Stimulated activated CD4-positive, alpha-beta T cell treated with anti-CD3 and anti-CD28 coated beads, TNF-alpha, amount 100 ng/mL, for 1 hour (primary cell): Measurements from ENCODE around the gene DUS1L.
"Not testable (repeated sequence)": the region's sequence is repeated elsewhere in the genome, so short reads cannot be mapped to it uniquely, and the experiment has no call there.

Source experiments
- DNase-seq, 3 donors: peaks; one replicate each; pipeline ENCODE4 v3.0.0-alpha.2; 2020; ENCODE audit warnings: low read depth in 3 of 3, low spot score in 1 of 3

DUS1L gene

GRCh38 chr17:82043507-82043906 is 22.1 kb downstream of the DUS1L start:
- DNase-seq, result no peak

DNA sequence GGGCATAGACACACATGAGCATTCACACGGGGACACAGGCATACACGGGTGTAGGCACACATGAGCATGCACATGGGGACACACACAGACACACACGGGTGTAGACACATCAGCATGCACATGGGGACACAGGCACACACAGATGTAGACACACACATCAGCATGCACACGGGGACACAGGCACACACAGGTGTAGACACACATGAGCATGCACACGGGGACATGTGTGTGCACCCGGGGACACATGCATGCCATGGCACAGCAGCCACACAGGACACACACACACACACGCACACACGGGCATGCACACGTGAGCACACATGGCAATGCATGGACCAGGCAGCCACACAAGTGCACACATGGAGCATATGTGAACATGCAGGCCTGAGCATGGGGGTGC is 23.0 kb downstream of the DUS1L start:
- no peak for DNase-seq

- DNase-seq, result no peak
Observed at GRCh38 chr17:82041144-82041814, 24.3 kb downstream of the DUS1L start.

GRCh38 chr17:82039695-82040299 is 25.8 kb downstream of the DUS1L start:
- DNase-seq, result no peak

- not testable (repeated sequence) for DNase-seq
Observed at GRCh38 chr17:82038796-82039409, 26.7 kb downstream of the DUS1L start.

DNA sequence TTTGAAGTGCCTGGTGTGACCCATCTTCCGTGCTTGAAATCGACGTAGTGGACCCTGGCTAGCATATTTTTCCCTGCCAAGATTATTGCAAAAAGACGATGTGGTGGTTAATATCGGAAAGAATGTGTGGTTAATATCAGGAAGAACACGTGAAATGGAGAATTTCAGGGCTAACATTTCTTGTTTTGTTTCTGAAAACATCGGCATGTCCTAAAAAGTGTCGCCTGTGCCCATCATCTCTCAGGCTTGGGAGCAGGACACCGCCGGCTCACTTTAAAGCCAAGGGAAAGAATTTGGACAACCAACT is 27.8 kb downstream of the DUS1L start:
- no peak for DNase-seq

DNA sequence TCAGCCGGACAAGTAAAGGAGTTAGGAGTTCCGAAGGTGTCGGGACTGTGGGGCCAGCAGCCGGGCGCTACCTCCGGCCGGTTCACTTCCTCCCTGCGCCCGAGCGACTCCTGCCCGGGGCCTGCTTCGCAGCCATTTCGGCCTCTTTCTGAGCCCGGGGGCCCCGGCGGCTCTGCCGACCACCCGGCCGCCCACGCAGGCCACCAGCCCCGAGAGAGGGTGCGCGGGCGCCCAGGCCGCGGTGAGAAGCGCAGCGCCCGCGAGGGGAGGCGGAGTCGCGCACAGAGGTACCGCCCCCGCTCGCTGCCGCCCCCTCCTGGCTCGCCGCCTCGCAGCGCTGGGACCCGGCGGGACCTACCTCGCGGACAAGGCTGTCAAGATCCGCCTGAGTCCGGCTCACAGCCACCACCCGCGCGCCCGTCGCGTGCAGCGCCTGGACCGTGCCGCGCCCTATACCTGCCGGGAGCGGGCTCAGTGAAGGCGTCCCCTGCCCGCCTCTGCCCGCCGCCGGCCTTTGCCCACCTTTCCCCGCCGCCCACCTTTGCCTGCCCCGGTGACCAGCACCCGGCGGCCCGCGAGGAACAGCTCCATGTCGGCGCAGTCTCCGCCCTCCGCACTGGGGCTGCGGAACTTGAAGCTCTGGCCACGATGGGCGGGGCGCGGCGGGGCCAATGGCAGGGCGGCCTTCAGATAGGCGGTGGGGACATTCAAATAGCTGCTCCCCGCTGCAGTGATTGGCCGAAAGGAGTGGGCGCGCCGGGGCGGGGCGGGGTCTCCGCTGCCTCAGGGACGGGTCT is 28.3 kb downstream of the DUS1L start, which contains the start of gene DCXR:
Gene DCXR, minus strand, starts transcription at position 606 of the 797 bp plus-strand sequence. Its CDS starts 15 bp downstream, at position 591.
- peak; percentile 82 to 88 (median 85) for DNase-seq

- DNase-seq, result no peak
Observed at GRCh38 chr17:82036634-82037091, 28.9 kb downstream of the DUS1L start.

DNA sequence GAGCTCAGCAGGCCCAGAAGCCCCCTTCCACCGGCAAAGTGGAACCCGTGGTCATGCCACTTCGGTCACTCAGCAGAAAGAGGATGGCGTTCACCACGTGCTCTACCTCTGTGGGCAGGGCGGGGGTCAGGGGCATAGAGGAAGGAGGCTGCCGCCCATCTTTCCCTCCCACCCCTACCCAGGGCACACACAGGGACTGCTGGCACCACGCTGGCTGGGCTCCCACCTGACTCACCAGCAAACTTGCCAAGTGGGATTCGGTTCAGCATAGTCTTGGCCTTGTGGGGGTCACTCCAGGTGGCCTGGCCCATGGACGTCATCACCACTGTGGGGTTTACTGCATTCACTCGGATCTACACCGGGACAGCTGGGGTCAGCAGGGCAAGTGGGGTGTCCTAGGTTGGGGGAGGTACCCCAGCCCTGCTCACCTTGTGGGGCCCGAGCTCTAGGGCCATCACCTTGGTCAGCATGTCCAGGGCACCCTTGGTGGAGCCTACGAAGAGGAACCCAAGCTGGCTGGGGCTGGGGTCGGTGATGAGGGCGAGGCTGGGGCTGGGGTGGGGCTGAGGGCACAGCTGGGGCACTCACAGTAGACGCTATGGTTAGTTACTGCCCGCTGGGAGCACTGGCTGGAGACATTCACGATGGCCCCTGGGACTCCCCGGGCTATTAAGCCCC is 29.5 kb downstream of the DUS1L start:
- no peak for DNase-seq

DNA sequence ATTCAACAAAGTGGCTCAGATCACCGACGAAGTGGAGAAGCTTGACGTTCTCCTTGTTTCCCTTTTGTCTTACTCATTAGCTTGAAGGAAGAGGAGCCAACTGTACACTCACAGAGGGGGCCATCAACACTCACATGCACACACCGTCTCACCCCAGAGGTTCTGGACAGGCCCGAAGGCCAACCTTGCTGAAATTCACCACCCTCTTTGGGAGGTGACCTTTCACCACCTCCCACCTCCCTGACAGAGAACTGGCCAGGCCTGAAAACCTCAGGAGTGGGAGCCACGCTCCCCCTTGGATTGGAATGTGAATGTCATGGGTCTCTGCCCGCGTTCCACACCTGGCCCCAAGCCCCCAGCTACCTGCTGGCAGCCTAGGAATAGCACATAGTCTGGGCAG is 30.1 kb downstream of the DUS1L start:
- DNase-seq, result no peak

DNA sequence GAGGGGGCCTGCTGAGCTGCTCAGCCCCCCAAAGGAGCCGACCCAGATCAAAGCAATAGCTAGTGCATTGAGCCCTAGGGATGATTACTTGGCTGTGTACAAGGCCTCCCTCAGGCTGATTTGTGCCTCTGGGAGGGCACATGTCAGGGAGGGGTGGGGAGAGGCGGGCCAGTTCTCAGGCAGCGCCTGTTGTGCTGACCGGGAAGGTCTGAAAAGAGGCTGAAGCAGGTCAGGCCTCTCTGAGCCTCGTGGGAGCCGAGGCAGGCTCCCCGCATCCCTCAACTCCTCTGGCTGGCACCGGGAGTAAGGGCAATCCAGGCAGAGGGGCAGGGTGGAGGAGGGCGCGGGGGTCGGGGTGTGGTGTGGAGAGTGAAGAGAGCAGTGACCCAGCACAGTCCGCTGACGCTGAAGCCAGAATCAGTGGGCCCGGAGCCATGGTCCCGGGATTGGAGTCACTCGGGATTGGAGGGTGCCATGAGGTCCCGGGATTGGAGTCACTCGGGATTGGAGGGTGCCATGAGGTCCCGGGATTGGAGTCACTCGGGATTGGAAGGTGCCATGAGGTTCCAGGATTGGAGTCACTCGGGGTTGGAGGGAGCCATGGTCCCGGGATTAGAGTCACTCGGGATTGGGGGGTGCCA is 31.1 kb downstream of the DUS1L start:
- no peak for DNase-seq

DNA sequence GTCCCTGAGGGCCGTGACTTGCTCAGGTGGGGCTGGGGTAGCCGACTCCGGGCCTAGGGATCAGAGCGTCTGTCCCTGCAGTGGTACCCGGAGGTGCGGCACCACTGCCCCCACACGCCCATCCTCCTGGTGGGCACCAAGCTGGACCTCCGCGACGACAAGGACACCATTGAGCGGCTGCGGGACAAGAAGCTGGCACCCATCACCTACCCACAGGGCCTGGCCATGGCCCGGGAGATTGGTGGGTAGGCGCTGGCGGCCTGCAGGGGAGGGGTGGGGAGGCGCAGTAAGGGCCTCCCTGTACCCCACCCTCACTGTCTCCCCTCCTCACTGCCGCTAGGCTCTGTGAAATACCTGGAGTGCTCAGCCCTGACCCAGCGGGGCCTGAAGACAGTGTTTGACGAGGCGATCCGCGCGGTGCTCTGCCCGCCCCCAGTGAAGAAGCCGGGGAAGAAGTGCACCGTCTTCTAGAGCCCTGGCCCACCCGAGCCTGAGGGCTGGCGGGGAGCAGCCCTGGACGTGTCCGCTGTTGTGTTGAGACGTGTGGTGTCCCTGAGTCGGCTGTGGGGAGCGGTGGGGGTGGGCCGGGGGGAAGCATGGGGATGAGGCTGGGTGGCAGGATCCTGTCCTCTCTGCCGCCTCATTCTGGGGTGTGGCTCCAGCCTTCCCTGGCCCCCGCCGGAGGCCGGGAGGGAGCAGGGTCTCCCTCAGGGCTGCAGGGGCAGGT is 32.1 kb downstream of the DUS1L start:
- no peak for DNase-seq

DNA sequence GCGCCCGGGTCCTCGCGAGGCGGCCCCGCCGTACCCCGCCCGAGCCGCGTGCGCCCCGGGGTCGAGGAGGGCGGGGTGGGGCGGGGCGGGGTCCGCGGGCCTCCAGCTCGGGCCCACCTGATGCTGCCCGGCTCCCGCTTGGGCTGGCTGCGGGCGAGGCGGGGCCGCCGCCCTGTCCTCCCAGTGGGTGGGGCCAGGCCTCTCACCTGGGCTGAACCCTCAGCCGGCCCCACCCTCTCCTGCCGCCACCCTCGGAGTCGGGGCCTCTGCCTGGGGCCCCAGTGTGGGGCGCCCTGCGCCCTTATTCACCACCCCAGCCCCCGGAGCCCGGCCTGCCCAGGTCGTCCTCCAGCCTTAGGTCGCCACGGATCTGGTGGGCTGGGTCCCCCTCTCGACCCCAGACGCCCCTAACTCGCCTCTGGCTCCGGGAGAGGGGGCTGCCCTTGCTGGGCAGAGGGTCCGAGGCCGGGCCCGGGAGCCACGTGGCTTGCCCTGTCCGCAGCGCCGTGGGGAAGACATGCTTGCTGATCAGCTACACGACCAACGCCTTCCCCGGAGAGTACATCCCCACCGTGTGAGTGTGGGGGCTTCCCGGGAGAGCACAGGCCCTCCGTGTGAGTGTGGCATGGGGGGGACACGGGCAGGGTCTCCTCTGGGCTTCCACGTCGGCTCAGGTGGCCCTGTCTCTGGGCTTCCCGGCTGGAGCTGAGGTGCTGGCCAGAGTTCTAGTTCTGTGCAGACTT is 33.5 kb downstream of the DUS1L start:
- DNase-seq, result no peak

DNA sequence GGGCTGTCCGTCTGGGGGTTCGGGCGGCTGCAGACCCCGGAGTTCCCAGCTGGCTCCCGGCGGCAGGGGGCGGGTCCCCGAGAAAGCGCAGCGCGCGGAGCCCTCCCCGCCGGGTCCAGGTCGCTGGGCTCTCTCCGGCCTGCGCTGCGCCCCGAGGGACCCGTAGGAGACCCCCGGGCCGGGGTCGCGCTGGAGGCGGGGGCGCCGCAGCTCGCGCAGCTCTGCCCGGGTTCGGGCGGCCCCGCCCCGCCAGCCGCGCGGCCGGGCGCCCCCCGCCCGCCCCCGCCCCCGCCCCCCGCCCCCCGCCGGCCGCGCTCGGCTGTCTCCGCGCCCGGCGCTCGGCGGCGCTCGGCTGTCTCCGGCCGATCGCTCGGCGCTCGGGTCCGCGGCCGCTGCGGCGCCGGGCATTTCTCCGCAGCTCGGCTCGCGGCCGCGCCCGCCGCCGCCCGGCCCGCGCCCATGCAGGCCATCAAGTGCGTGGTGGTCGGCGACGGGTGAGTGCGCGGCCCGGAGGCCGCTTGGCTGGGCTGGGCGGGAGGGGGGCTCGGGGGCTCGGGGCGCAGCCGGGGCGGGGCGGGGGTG is 34.2 kb downstream of the DUS1L start, which contains the start of gene RAC3:
Gene RAC3, plus strand, starts transcription at position 376 of the 582 bp plus-strand sequence. Its CDS starts 84 bp downstream, at position 460.
- DNase-seq, result no peak

GRCh38 chr17:82030470-82031302 is 34.9 kb downstream of the DUS1L start:
- DNase-seq, result peak; percentile 67 to 71 (median 70)

- DNase-seq, result no peak
Observed at GRCh38 chr17:82029990-82030469, 35.6 kb downstream of the DUS1L start.

- DNase-seq, result no peak
Observed at GRCh38 chr17:82029391-82029790, 36.2 kb downstream of the DUS1L start.

- no peak for DNase-seq
Observed at GRCh38 chr17:82028966-82029365, 36.6 kb downstream of the DUS1L start.
